GM19452 (cell line): ENCODE measurements around the gene TRAPPC2.
A peak's percentile ranks its signal among the peaks of the same experiment; 100 is the strongest.
"Not testable (repeated sequence)": the region's sequence is repeated elsewhere in the genome, so short reads cannot be mapped to it uniquely, and the experiment has no call there.

Experiments
- ATAC-seq: cut with Tn5 transposase; IDR thresholded peaks from one replicate; pipeline ENCODE4 v1.9.1; 2021; ENCODE audit not compliant: unreplicated experiment

TRAPPC2 gene

DNA sequence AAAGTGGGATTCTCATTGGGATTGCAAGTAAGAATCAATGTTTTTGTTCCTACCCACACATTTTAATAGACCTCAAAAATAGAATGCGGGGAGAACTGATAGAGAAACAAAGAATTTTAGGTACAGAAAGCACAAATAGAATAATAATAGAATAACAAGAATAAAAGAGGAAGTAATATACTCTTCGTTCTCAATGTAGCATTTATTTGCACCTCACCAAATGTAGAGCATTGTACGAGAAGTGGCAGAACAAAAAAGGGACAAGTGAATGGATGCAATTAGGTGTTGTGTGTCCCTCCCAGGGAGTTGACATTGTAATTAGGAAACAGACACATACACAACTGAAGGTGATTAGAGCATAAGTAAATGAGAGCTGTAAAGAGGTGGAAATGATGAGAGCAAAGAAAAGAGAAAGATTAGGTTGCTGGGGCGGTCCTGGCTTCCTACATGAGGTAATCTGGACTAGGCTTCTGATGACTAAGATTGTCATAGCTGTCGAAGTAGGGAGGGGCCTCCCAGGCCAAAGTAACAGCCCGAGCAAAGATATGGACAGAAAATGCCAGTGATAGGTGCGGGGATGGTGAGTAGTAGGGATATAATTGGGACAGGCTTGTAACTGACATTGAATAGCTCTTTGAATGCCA, 35.1 kb downstream of the TRAPPC2 start:
- ATAC-seq = peak; percentile 52

DNA sequence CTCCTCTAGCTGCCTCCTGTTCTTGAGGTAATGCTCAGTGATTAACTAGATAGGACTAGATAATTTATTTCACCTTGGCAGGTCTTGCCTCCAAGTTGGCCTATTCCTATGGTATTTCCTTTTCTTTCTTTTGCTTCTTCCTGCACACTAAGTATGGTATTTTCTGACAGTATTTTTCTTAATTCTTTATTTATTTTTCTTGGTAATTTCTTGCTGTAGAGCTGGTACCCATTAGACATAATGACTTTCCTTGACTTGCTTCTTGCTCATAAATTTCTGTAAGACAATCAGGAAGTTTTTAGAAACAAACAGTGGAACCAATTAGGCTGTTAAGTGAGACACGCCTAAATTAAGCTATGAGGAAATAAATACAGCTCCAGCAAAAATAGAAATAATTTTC, 36.0 kb downstream of the TRAPPC2 start:
- ATAC-seq = no peak

- peak; percentile 11 for ATAC-seq
Measured at GRCh38 chrX:13697976-13698375, 36.4 kb downstream of the TRAPPC2 start.

DNA sequence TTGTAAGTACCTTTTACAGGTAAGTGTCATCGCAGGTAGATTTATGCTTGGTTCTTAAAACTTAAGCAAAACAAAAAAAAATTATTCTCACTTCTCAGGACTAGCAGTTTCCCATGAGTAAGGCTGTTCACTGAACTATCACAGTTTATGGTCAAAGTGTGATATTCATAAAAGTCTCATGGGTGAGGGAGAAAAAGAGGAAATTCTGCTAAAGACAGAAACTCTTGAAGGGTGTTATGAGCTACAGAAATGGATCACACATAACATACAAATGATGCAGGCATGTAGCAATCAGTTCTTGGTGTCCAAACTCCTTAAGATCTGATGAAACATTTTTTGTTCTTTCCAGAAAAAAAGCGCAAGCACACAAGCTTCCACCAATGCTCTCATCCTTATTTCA, 37.0 kb downstream of the TRAPPC2 start:
- ATAC-seq = peak; percentile 72

DNA sequence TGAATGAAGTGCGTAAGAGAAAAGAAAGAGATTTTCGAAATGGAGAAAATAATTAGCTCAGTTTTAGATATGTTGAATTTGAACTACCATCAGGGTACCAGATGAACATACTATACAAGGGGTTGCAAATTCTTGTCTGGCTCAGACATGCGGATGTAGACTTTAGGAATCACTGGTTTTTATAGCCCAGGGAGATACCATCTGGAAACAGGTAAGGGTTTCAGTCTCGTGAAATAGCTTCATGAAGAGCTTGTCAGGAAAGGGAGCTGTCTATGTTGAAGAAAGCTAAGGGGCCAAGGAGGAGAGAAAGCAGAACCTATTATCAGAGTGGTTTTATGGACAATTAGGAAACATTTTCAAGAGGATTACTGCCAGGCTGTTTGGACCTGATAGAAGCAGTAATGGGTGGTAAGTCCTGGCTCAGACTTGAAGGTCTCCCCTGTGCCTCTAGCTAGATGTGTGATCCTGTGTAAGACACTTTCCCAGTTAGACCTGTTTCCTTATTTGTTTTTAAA, 38.8 kb downstream of the TRAPPC2 start:
- ATAC-seq = no peak

GRCh38 chrX:13694983-13695382, 39.4 kb downstream of the TRAPPC2 start:
- ATAC-seq = no peak

GRCh38 chrX:13694359-13694758, 40.1 kb downstream of the TRAPPC2 start:
- ATAC-seq = no peak

- no peak for ATAC-seq
Measured at GRCh38 chrX:13693341-13693961, 41.0 kb downstream of the TRAPPC2 start.

GRCh38 chrX:13692771-13693231, 41.6 kb downstream of the TRAPPC2 start:
- ATAC-seq = no peak

GRCh38 chrX:13691841-13692371, 42.5 kb downstream of the TRAPPC2 start:
- no peak for ATAC-seq

- no peak for ATAC-seq
Measured at GRCh38 chrX:13690836-13691235, 43.6 kb downstream of the TRAPPC2 start.

GRCh38 chrX:13689741-13690211, 44.6 kb downstream of the TRAPPC2 start:
- no peak for ATAC-seq

GRCh38 chrX:13688958-13689740, 45.3 kb downstream of the TRAPPC2 start, which contains the start of gene RAB9A:
Gene RAB9A (plus strand): TSS chrX:13689128. CDS start chrX:13708747, 19,619 bp downstream.
- ATAC-seq = peak; percentile 76

GRCh38 chrX:13688384-13688957, 45.9 kb downstream of the TRAPPC2 start:
- no peak for ATAC-seq

DNA sequence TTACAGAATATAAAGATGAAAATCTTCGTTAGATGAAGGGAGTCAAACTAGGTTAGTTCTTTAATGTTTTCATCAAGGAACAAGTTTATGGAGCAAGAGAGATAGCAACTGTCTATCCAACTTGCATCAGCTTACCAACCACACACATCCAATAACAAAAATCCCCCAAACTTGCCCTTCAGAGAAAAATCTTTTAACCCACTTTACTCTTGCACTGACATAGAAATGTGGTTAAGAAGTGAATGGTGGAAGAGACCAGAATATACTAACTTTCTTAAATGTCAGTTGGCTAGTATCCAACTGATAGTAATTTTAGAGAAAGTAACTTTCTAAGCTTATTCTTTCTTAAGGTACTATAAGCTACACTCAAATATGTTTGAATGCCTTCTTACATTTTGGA, 47.2 kb downstream of the TRAPPC2 start:
- ATAC-seq = no peak

- ATAC-seq = no peak
Measured at GRCh38 chrX:13685126-13685763, 49.2 kb downstream of the TRAPPC2 start.

DNA sequence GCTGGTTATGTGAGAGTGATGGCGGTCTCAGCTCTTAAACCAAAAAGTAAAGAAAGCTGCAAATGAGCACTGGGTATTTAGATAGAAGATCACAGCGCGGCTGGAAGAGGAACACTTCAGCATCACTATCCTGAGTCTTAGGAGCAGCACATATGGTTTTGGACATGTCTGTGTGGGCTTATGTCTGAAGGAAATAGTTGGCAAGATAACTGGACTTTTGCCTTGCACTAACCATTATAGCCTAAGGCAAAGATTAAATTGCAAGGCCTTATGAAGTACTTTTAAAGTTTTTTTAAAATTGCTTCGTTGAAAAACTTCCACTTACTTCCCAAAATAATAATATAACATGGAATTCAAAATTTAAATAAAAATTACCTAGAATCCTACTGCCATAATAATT, 50.1 kb downstream of the TRAPPC2 start:
- ATAC-seq = no peak

- ATAC-seq = no peak
Measured at GRCh38 chrX:13681595-13681994, 52.8 kb downstream of the TRAPPC2 start.

- ATAC-seq = not testable (repeated sequence)
Measured at GRCh38 chrX:13679700-13680099, 54.7 kb downstream of the TRAPPC2 start.

- no peak for ATAC-seq
Measured at GRCh38 chrX:13676885-13677284, 57.5 kb downstream of the TRAPPC2 start.
